Heart right ventricle (tissue), 16 donors: ENCODE measurements around the gene SCAF11. TPM values are rescaled to one million over a fixed set of nuclear protein-coding genes. Genes with fewer than 3 reads are reported as not detected.

ENCODE experiments used
- ATAC-seq, 8 donors: fragments of 200-7000 bp; cut with Tn5 transposase; one replicate each; pipeline ENCODE4 v1.9.1; 2020; ENCODE audit warnings: mild to moderate bottlenecking in 8 of 8, moderate library complexity in 8 of 8, moderate number of reproducible peaks in 1 of 8
- DNase-seq, 2 donors: peaks; one replicate each; pipeline ENCODE4 v3.0.0-alpha.2; 2020
- H3K27ac ChIP-seq, 10 donors: fragments of 200-600 bp; sonication (generic) in 2 of 10; one replicate each; pipeline versions ENCODE4 v1.5.0 to v1.8.0; 2020 to 2022; ENCODE audit warnings: mild to moderate bottlenecking in 3 of 10
- H3K27me3 ChIP-seq, 7 donors: fragments of 200-600 bp; one replicate each; pipeline ENCODE4 v1.8.0; 2021 to 2022; ENCODE audit warnings: mild to moderate bottlenecking in 2 of 7
- H3K36me3 ChIP-seq, 9 donors: fragments of 200-600 bp; sonication (generic) in 1 of 9; one replicate each; pipeline versions ENCODE4 v1.5.0 to v1.8.0; 2020 to 2022; ENCODE audit warnings: mild to moderate bottlenecking in 2 of 9
- H3K4me1 ChIP-seq, 9 donors: fragments of 200-600 bp; sonication (generic) in 1 of 9; one replicate each; pipeline versions ENCODE4 v1.5.0 to v1.8.0; 2020 to 2022; ENCODE audit warnings: mild to moderate bottlenecking in 4 of 9
- H3K4me3 ChIP-seq, 10 donors: fragments of 200-600 bp; sonication (generic) in 2 of 10; one replicate each; pipeline versions ENCODE4 v1.5.0 to v1.8.0; 2020 to 2022; ENCODE audit warnings: mild to moderate bottlenecking in 7 of 10, moderate library complexity in 2 of 10
- H3K9me3 ChIP-seq, 11 donors: fragments of 200-600 bp in 10 of 11; sonication (generic) in 2 of 11; one replicate each; pipeline versions ENCODE4 v1.5.0 to v1.8.0; 2013 to 2022; ENCODE audit warnings: mild to moderate bottlenecking in 2 of 11, control low read depth in 1 of 11, moderate library complexity in 1 of 11
- WGBS, 2 donors: extraction: QIAGEN DNeasy Blood & Tissue Kit; methylation state at CpG; one replicate each; pipeline ENCODE4 v1.1.7; 2013; ENCODE audit warnings: inconsistent platforms in 1 of 2; 5-methylcytosine and 5-hydroxymethylcytosine counted together
- intact Hi-C, 10 donors: fragments of 100-400 bp; cut with DNase I; formaldehyde crosslinking; loops; one replicate each; pipeline versions ENCODE4 v1.11.1 to v1.14.2; 2022
- polyA plus RNA-seq, 2 donors: library from polyadenylated mRNA; stranded (reverse); fragments of 200-250 nt; gene quantifications; one replicate each; pipeline ENCODE4 v1.2.3, GENCODE V29; 2013
- total RNA-seq, 10 donors: library from RNA; stranded (reverse); fragmentation: NEBNext Ultra II Directional in 3 of 10; extraction: Animal tissue kit (Norgen Biotek cat#: 25700) in 3 of 10; gene quantifications; one replicate each; pipeline versions ENCODE4 v1.2.1 to v1.2.4, GENCODE V29; 2021 to 2023
- TF ChIP-seq, protein P1 (sequence below), 9 donors: fragments of 200-600 bp; sonication (generic) in 2 of 9; IDR thresholded peaks; one replicate each; pipeline versions ENCODE4 v1.5.0 to v1.8.0; 2021 to 2022; ENCODE audit warnings: antibody characterized with exemption in 9 of 9, mild to moderate bottlenecking in 5 of 9, moderate library complexity in 1 of 9
- donor health status: Arrhythmogenic right ventricular cardiomyopathy.
- donor health status: ischemic (EF 13 %, LVEDD 7.1; RV severe dilation, severe dysfunction).
- donor health status: healthy with polysubstance abuse.
- donor health status: DM: no; HTN: yes; CAD: no.
- donor health status: DM: no; HTN: no; CAD: no.
- donor health status: ischemic (EF 25% LVEDD 6.9; RV normal size, moderate dysfunction).
- donor health status: ischemic (EF 25% LVEDD 5.7; RV mildly dilated, moderate dysfunction).
- donor health status: healthy.
- donor health status: DM: yes; HTN: yes; CAD: no.
- donor health status: Ischemic cardiomyopathy.
- donor health status: ischemic (EF 35%, LVEDD 5.7; RV mildly dilated, moderate dysfunction).
- donor health status: nonischemic (EF 11% LVEDD 7.7; RV severe dilation, severe dysfunction).
- donor health status: DM: yes; HTN: yes; CAD: no.
- donor health status: PGD.
- donor health status: ischemic (EF 29% LVEDD 5.4; RV normal size, mild dysfunction).
- donor health status: nonischemic (EF 23%, LVEDD 6.1; RV moderate dilation, normal function).

The SCAF11 gene
- total and polyA plus RNA-seq, 12 donors, result 15.1 to 112 (median 85.6) TPM

DNA sequence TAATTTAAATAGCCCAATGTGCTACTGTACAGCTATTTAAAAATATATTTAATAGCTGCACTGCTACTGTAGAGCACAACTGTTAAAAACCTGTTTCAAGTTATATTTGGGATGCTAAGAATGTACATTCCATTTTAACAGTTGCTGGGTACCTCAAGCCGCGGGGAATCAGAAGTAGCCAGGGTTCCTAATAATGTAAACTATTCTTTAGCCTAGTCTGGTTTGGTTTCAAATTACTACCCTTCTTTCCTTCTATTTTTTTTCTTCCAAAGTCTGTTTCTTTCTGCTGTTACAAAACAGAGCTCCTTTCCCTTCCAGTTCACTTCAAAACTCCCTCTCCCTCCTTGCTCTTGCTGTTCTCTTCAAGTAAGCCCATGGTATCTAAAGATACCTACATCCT lies 21.3 kb downstream of the SCAF11 start:
- TF ChIP-seq, protein P1, sequence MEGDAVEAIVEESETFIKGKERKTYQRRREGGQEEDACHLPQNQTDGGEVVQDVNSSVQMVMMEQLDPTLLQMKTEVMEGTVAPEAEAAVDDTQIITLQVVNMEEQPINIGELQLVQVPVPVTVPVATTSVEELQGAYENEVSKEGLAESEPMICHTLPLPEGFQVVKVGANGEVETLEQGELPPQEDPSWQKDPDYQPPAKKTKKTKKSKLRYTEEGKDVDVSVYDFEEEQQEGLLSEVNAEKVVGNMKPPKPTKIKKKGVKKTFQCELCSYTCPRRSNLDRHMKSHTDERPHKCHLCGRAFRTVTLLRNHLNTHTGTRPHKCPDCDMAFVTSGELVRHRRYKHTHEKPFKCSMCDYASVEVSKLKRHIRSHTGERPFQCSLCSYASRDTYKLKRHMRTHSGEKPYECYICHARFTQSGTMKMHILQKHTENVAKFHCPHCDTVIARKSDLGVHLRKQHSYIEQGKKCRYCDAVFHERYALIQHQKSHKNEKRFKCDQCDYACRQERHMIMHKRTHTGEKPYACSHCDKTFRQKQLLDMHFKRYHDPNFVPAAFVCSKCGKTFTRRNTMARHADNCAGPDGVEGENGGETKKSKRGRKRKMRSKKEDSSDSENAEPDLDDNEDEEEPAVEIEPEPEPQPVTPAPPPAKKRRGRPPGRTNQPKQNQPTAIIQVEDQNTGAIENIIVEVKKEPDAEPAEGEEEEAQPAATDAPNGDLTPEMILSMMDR (IDR thresholded peaks at IDR 0.05), result no peak
- WGBS, 2 donors, result 21% methylated on average over 2 of the region's 2 CpGs
- Histone ChIP-seq H3K4me3 (no peak overlapping the region), H3K36me3 (peaks cover 0 to 11% (median 0%) of the 10 kb centered on the region in 9 donors), H3K4me1 (peaks cover 3 to 92% (median 74%) of the 10 kb centered on the region in 9 donors), H3K27me3 (no peaks in the 10 kb centered on the region), H3K9me3 (peaks cover 0 to 2% (median 0%) of the 10 kb centered on the region in 11 donors), H3K27ac (peak overlapping the region in 1 of 10 donors; percentile 82)
- ATAC-seq (no peak), DNase-seq (no peak)
- intact Hi-C loops, result no loop called here

DNA sequence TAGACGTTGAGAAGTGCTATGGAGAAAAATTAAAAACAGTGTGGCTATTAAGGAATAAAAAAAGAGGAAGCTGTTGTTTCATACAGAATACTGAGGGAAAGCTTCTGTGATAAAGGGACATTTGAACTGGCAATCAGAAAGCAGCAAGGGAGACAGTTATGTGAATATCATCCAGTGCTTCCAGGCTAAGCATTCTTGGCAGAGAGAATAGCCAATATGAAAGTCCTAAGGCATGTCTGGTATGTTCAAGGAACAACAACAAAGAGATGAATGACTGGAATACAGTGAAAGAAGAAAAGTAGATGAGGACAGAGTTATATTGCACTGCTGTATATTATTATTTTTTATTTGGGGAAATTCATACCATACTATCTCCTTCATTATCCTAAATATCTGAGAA lies 23.9 kb downstream of the SCAF11 start:
- ATAC-seq (peak in 7 of 8 donors; percentile 66 to 86 (median 83)), DNase-seq (no peak)
- Histone ChIP-seq H3K4me3 (no peak overlapping the region), H3K4me1 (peaks cover 3 to 85% (median 61%) of the 10 kb centered on the region in 9 donors), H3K27me3 (no peaks in the 10 kb centered on the region), H3K9me3 (peaks cover 0 to 10% (median 0%) of the 10 kb centered on the region in 11 donors), H3K36me3 (peaks cover 0 to 33% (median 7%) of the 10 kb centered on the region in 9 donors), H3K27ac (peak overlapping the region in 6 of 10 donors; percentile 31 to 82 (median 73))
- WGBS, 2 donors, result 10 to 26% methylated on average over 1 of the region's 1 CpG
- intact Hi-C loops, result no loop called here
- TF ChIP-seq, protein P1 (IDR thresholded peaks at IDR 0.05), result no peak

DNA sequence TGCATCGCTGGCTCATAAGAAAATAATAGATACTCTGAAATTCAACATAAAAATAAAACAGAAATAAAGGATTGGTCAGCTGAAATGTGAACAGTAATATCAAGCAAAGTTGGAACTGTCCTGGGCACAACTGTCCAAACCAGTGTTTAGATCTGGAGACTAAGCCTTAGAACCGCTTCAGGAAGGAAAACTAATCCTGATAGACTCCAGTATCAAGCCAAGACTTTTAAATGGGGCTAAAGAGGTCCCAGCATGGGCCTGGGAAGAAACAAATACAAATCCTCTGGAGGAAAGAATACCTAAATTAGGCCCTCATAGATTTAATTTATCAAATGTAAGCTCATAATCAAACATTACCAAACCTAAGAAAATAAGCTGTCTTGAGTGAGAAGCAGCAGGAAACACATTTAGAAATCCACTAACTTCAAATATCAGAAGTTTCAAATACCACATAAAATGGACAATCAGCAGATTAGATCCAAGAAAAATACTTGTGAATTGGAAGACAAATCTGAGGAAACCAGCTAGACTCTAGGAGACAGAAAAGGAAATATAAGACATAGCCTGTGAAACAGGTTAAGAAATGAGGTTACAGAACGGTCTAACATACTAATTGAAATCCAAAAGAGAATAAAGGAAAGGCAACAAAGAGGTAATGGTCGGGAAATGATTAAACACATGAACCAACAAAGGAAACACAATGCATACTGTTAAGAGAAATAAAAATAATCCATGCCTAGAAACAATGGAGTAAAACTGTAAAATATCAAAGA lies 27.6 kb downstream of the SCAF11 start:
- no peak for ATAC-seq
- peaks cover 0 to 66% (median 7%) of the 10 kb centered on the region in 9 donors for H3K36me3 ChIP-seq
- WGBS, 2 donors, result 78% methylated on average over 4 of the region's 4 CpGs
- H3K4me3 ChIP-seq, result no peak overlapping the region
- DNase-seq, result no peak
- H3K4me1 ChIP-seq, result peaks cover 0 to 77% (median 52%) of the 10 kb centered on the region in 9 donors
- no peaks in the 10 kb centered on the region for H3K27me3 ChIP-seq
- peak overlapping the region in 6 of 10 donors; percentile 6 to 55 (median 14) for H3K27ac ChIP-seq
- TF ChIP-seq, protein P1 (IDR thresholded peaks at IDR 0.05), result no peak
- intact Hi-C loops, result no loop called here
- peaks cover 0 to 10% (median 0%) of the 10 kb centered on the region in 11 donors for H3K9me3 ChIP-seq

DNA sequence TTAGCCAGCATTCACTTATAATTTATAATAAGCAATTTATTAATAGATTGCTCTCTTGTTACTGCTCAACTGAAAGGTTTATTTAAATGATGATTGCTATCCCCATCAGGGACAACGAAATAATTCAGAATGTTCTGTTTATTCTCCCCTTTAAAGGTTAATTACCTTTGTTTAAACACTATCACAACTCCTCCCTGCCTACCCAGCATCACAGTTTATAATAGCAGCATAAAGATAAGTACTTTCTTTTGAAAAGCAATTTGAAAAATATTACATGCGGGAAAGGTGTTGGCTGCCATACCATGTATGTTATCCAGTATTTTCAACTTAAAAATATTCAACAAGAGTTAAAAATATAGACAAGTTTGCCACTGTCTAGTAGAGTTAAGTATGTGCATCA lies 30.6 kb downstream of the SCAF11 start:
- H3K4me3 ChIP-seq, result no peak overlapping the region
- 58 to 71% methylated on average over 2 of the region's 2 CpGs for WGBS, 2 donors
- H3K36me3 ChIP-seq, result peaks cover 0 to 84% (median 7%) of the 10 kb centered on the region in 9 donors
- TF ChIP-seq, protein P1 (IDR thresholded peaks at IDR 0.05), result no peak
- intact Hi-C loops, result loop anchor here in 1 of 10 donors (1.0 kb wide), 1 partner anchor 13 kb away; no protein-coding TSS in a partner anchor
- no peak for ATAC-seq
- no peak for DNase-seq
- H3K4me1 ChIP-seq, result peaks cover 0 to 60% (median 24%) of the 10 kb centered on the region in 9 donors
- no peaks in the 10 kb centered on the region for H3K27me3 ChIP-seq
- peak overlapping the region in 4 of 10 donors; percentile 7 to 44 (median 14) for H3K27ac ChIP-seq
- peaks cover 0 to 10% (median 0%) of the 10 kb centered on the region in 11 donors for H3K9me3 ChIP-seq
